Spleen (tissue), 11 donors: ENCODE measurements around the gene STMN3. TPM values are rescaled to one million over a fixed set of nuclear protein-coding genes. Genes with fewer than 3 reads are reported as not detected.

ENCODE experiments used
- DNase-seq: peaks from one replicate; pipeline ENCODE4 v3.0.0-alpha.2; 2020
- H3K27ac ChIP-seq, 8 donors: fragments of 200-600 bp; sonication (generic) in 7 of 8; 1 replicate in 4 of 8; 2 replicates in 4 of 8; pipeline versions ENCODE4 v1.5.0 to v1.8.0; 2016 to 2021; ENCODE audit warnings: inconsistent platforms in 4 of 8, mild to moderate bottlenecking in 4 of 8, moderate library complexity in 1 of 8
- H3K27me3 ChIP-seq, 7 donors: fragments of 200-600 bp; sonication (generic) in 6 of 7; replicated peaks in 1 of 7; 1 replicate in 4 of 7; 2 replicates in 3 of 7; pipeline versions ENCODE4 v1.5.0 to v1.8.0; 2016 to 2021; ENCODE audit warnings: inconsistent platforms in 3 of 7, mild to moderate bottlenecking in 1 of 7
- H3K36me3 ChIP-seq, 6 donors: fragments of 200-600 bp; sonication (generic) in 5 of 6; 1 replicate in 4 of 6; 2 replicates in 2 of 6; pipeline versions ENCODE4 v1.5.0 to v1.8.0; 2016 to 2021; ENCODE audit warnings: inconsistent platforms in 2 of 6
- H3K4me1 ChIP-seq, 6 donors: fragments of 200-600 bp; sonication (generic) in 5 of 6; 1 replicate in 3 of 6; 2 replicates in 3 of 6; pipeline versions ENCODE4 v1.5.0 to v1.8.0; 2016 to 2021; ENCODE audit warnings: inconsistent platforms in 3 of 6
- H3K4me3 ChIP-seq, 8 donors: fragments of 200-600 bp; sonication (generic) in 7 of 8; 1 replicate in 4 of 8; 2 replicates in 4 of 8; pipeline versions ENCODE4 v1.5.0 to v1.8.0; 2016 to 2021; ENCODE audit warnings: inconsistent platforms in 4 of 8, mild to moderate bottlenecking in 4 of 8, moderate library complexity in 2 of 8
- H3K9me3 ChIP-seq, 8 donors: fragments of 200-600 bp; sonication (generic) in 7 of 8; 1 replicate in 4 of 8; 2 replicates in 4 of 8; pipeline versions ENCODE4 v1.5.0 to v1.8.0; 2016 to 2021; ENCODE audit warnings: inconsistent platforms in 4 of 8
- CTCF ChIP-seq, 11 experiments: fragments of 200-600 bp in 7 of 11; fragments of 450-650 bp in 4 of 11; sonication (generic) in 4 of 11; IDR thresholded peaks in 8 of 11; conservative IDR thresholded peaks in 3 of 11; 1 replicate in 7 of 11; 2 replicates in 4 of 11; pipeline versions ENCODE4 v1.4.0 to v1.8.0; 2016 to 2021; ENCODE audit warnings: antibody characterized with exemption in 11 of 11, inconsistent platforms in 4 of 11, mild to moderate bottlenecking in 1 of 11
- POLR2A ChIP-seq, 3 donors: fragments of 450-650 bp; IDR thresholded peaks; one replicate each; pipeline ENCODE4 v1.5.1; 2017; ENCODE audit warnings: antibody characterized with exemption in 3 of 3, mild to moderate bottlenecking in 1 of 3
- POLR2AphosphoS5 ChIP-seq, 3 donors: sonication (generic); formaldehyde crosslinking; IDR thresholded peaks; one replicate each; pipeline ENCODE4 v1.5.1; 2017; ENCODE audit warnings: antibody characterized with exemption in 3 of 3
- WGBS, 5 donors: extraction: QIAGEN DNeasy Blood & Tissue Kit in 3 of 5; methylation state at CpG; one replicate each; pipeline versions ENCODE4 v1.1.5 to v1.1.7; 2013 to 2018; 5-methylcytosine and 5-hydroxymethylcytosine counted together
- intact Hi-C: fragments of 100-400 bp; cut with DNase I; formaldehyde crosslinking; loops from one replicate; pipeline ENCODE4 v1.15.0; 2023; ENCODE audit warnings: low total_unique reads
- polyA plus RNA-seq, 3 donors: library from polyadenylated mRNA; stranded (reverse); fragments of 200-250 nt; gene quantifications; one replicate each; pipeline ENCODE4 v1.2.1, GENCODE V29; 2013
- total RNA-seq, 7 donors: library from RNA; depleted of rRNA in 3 of 7; stranded (reverse); fragments of >200 nt in 3 of 7; fragmentation: NEBNext Ultra II Directional in 4 of 7; extraction: Animal tissue kit (Norgen Biotek cat#: 25700) in 4 of 7; gene quantifications; one replicate each; pipeline versions ENCODE4 v1.1.0 to v1.2.1, GENCODE V29; 2016 to 2021
- donor health status: healthy with polysubstance abuse.
- donor health status: DM: no; HTN: no; CAD: no; lungs with moderate emphysema.
- donor health status: DM: no; HTN: no; CAD: no.
- donor health status: Bipolar disorder and iron deficiency.
- donor health status: healthy.
- donor health status: DM: no; HTN: no; CAD: no.
- donor health status: DM: yes; HTN: yes; CAD: no.

STMN3 gene
- total and polyA plus RNA-seq, 10 donors, result 16.1 to 57.0 (median 32.3) TPM

GRCh38 chr20:63664861-63665594, 11.8 kb upstream of the STMN3 start:
- Histone ChIP-seq H3K4me3 (no peak overlapping the region), H3K9me3 (no peaks in the 10 kb centered on the region), H3K27me3 (no peaks in the 10 kb centered on the region), H3K4me1 (peaks cover 0 to 10% (median 2%) of the 10 kb centered on the region in 6 donors), H3K27ac (no peak overlapping the region), H3K36me3 (peaks cover 4 to 93% (median 62%) of the 10 kb centered on the region in 6 donors)
- 70 to 87% (median 83%) methylated on average over 9 to 18 of the region's 18 CpGs for WGBS, 5 donors
- intact Hi-C loops, result no loop called here
- no peak for DNase-seq
- no peak for TF ChIP-seq POLR2A (IDR thresholded peaks at IDR 0.05)
- no peak for TF ChIP-seq POLR2AphosphoS5 (IDR thresholded peaks at IDR 0.05)
- TF ChIP-seq CTCF (IDR thresholded peaks at IDR 0.05 in 8 of 11, conservative IDR thresholded peaks at IDR 0.05 in 3 of 11), result no peak

GRCh38 chr20:63664143-63664851, 11.1 kb upstream of the STMN3 start:
- Histone ChIP-seq H3K27ac (no peak overlapping the region), H3K27me3 (no peaks in the 10 kb centered on the region), H3K4me1 (peaks cover 3 to 18% (median 7%) of the 10 kb centered on the region in 6 donors), H3K36me3 (peaks cover 4 to 92% (median 61%) of the 10 kb centered on the region in 6 donors), H3K9me3 (no peaks in the 10 kb centered on the region), H3K4me3 (no peak overlapping the region)
- TF ChIP-seq POLR2AphosphoS5 (IDR thresholded peaks at IDR 0.05), result no peak
- TF ChIP-seq CTCF (IDR thresholded peaks at IDR 0.05 in 8 of 11, conservative IDR thresholded peaks at IDR 0.05 in 3 of 11), result no peak
- no peak for TF ChIP-seq POLR2A (IDR thresholded peaks at IDR 0.05)
- DNase-seq, result no peak
- WGBS, 5 donors, result 88 to 94% (median 92%) methylated on average over 13 to 22 of the region's 22 CpGs
- intact Hi-C loops, result no loop called here

GRCh38 chr20:63663332-63664066, 10.3 kb upstream of the STMN3 start:
- DNase-seq, result no peak
- no peaks in the 10 kb centered on the region for H3K27me3 ChIP-seq
- no peaks in the 10 kb centered on the region for H3K9me3 ChIP-seq
- H3K4me3 ChIP-seq, result no peak overlapping the region
- peaks cover 0 to 84% (median 54%) of the 10 kb centered on the region in 6 donors for H3K36me3 ChIP-seq
- 84 to 97% (median 93%) methylated on average over 13 to 26 of the region's 26 CpGs for WGBS, 5 donors
- peaks cover 3 to 25% (median 15%) of the 10 kb centered on the region in 6 donors for H3K4me1 ChIP-seq
- TF ChIP-seq POLR2A (IDR thresholded peaks at IDR 0.05) (no peak), POLR2AphosphoS5 (IDR thresholded peaks at IDR 0.05) (no peak), CTCF (IDR thresholded peaks at IDR 0.05 in 8 of 11, conservative IDR thresholded peaks at IDR 0.05 in 3 of 11) (no peak)
- intact Hi-C loops, result no loop called here
- H3K27ac ChIP-seq, result no peak overlapping the region
